Sigmoid colon (tissue), 4 donors: ENCODE measurements around the gene B3GALT6.

Experiments used
- POLR2A ChIP-seq, 2 donors: fragments of 450-650 bp; IDR thresholded peaks; one replicate each; pipeline ENCODE4 v1.6.1; 2016; ENCODE audit warnings: antibody characterized with exemption in 2 of 2, mild to moderate bottlenecking in 2 of 2, moderate library complexity in 2 of 2
- POLR2AphosphoS5 ChIP-seq, 4 donors: sonication (generic); formaldehyde crosslinking; IDR thresholded peaks; one replicate each; pipeline ENCODE4 v1.6.1; 2017; ENCODE audit warnings: antibody characterized with exemption in 4 of 4
- TF ChIP-seq, protein P1 (sequence below), 4 experiments: fragments of 450-650 bp in 3 of 4; fragments of 200-600 bp in 1 of 4; IDR thresholded peaks; one replicate each; pipeline ENCODE4 v1.5.1; 2016 to 2019; ENCODE audit warnings: antibody characterized with exemption in 4 of 4, mild to moderate bottlenecking in 3 of 4, moderate library complexity in 2 of 4

DNA sequence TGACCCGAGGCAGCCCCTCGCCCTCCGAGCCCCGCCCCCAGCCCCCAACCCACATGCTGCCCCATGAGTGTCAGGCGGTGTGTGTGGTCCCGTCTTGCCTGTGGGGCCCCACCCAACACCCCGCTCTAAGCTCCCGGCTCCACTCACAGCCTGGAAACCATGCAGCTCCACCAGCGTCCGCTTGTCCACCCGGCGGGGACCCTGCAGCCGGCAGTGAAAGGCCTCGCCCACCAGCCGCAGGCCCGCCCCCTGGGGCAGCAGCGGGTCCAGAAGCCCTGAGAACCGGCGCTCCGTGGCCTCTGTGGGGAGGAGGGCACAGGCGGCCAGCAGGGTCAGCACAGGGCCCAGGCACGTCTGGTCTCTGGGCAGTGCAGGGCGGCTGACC is 11.8 kb downstream of the B3GALT6 start:
- TF ChIP-seq POLR2A (IDR thresholded peaks at IDR 0.05) (no peak), POLR2AphosphoS5 (IDR thresholded peaks at IDR 0.05) (no peak)
- TF ChIP-seq, protein P1, sequence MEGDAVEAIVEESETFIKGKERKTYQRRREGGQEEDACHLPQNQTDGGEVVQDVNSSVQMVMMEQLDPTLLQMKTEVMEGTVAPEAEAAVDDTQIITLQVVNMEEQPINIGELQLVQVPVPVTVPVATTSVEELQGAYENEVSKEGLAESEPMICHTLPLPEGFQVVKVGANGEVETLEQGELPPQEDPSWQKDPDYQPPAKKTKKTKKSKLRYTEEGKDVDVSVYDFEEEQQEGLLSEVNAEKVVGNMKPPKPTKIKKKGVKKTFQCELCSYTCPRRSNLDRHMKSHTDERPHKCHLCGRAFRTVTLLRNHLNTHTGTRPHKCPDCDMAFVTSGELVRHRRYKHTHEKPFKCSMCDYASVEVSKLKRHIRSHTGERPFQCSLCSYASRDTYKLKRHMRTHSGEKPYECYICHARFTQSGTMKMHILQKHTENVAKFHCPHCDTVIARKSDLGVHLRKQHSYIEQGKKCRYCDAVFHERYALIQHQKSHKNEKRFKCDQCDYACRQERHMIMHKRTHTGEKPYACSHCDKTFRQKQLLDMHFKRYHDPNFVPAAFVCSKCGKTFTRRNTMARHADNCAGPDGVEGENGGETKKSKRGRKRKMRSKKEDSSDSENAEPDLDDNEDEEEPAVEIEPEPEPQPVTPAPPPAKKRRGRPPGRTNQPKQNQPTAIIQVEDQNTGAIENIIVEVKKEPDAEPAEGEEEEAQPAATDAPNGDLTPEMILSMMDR (IDR thresholded peaks at IDR 0.05): no peak
